Astrocyte of the cerebellum (primary cell): ENCODE measurements around the gene ANGPTL7.

ENCODE experiments used
- DNase-seq: peaks from one replicate; pipeline ENCODE4 v3.0.0-alpha.2; 2011; ENCODE audit warnings: low read depth
- H3K4me3 ChIP-seq: 2 replicates; pipeline ENCODE4 v1.5.1; 2011; ENCODE audit warnings: mild to moderate bottlenecking, low read depth, low read length, moderate library complexity
- in situ Hi-C: cut with HindIII; loops from 2 replicates; pipeline ENCODE4 v1.10.0; 2017; ENCODE audit warnings: low sequenced_read_pairs
- TF ChIP-seq, protein P1 (sequence below): IDR thresholded peaks from 2 replicates; pipeline ENCODE4 v1.5.1; 2012; ENCODE audit warnings: low read length, low read depth, moderate library complexity, mild to moderate bottlenecking; ENCODE audit errors: missing control alignments

ANGPTL7 gene

GRCh38 chr1:11214698-11215380, 25.7 kb downstream of the ANGPTL7 start:
- TF ChIP-seq, protein P1, sequence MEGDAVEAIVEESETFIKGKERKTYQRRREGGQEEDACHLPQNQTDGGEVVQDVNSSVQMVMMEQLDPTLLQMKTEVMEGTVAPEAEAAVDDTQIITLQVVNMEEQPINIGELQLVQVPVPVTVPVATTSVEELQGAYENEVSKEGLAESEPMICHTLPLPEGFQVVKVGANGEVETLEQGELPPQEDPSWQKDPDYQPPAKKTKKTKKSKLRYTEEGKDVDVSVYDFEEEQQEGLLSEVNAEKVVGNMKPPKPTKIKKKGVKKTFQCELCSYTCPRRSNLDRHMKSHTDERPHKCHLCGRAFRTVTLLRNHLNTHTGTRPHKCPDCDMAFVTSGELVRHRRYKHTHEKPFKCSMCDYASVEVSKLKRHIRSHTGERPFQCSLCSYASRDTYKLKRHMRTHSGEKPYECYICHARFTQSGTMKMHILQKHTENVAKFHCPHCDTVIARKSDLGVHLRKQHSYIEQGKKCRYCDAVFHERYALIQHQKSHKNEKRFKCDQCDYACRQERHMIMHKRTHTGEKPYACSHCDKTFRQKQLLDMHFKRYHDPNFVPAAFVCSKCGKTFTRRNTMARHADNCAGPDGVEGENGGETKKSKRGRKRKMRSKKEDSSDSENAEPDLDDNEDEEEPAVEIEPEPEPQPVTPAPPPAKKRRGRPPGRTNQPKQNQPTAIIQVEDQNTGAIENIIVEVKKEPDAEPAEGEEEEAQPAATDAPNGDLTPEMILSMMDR = no peak

GRCh38 chr1:11215381-11216005, 26.3 kb downstream of the ANGPTL7 start:
- TF ChIP-seq, protein P1 = no peak
- H3K4me3 ChIP-seq = no peak overlapping the region
- in situ Hi-C loops = loop anchor here (5.0 kb wide), 1 partner anchor 153 kb away; the partner anchor contains the start of gene SRM
- no peak for DNase-seq

More at GRCh38 chr1:11214698-11215380, 25.7 kb downstream of the ANGPTL7 start:
- in situ Hi-C loops = loop anchor here (5.0 kb wide), 1 partner anchor 153 kb away; the partner anchor contains the start of gene SRM
- no peak for DNase-seq
- no peak overlapping the region for H3K4me3 ChIP-seq

DNA sequence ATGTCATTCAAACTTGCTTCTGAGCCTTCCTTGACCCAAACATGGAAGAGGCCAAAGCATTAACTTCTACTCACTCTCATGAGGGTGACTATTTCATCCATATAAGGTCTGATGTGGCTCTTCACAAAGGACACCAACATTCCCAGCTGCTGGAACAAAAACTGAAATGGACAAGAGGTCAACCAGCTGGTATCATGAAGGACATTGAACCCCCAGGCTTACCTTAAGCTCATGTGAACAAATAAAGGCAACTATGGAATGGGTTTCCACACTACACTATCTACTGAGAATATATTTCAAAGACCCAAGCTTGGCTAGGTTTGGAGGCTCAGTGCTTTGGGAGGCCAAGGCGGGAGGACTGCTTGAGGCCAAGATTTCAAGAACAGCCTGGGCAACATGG, 26.9 kb downstream of the ANGPTL7 start:
- TF ChIP-seq, protein P1 = no peak
- DNase-seq = no peak
- in situ Hi-C loops = loop anchor here (5.0 kb wide), 1 partner anchor 154 kb away; the partner anchor contains the start of gene SRM
- H3K4me3 ChIP-seq = no peak overlapping the region

DNA sequence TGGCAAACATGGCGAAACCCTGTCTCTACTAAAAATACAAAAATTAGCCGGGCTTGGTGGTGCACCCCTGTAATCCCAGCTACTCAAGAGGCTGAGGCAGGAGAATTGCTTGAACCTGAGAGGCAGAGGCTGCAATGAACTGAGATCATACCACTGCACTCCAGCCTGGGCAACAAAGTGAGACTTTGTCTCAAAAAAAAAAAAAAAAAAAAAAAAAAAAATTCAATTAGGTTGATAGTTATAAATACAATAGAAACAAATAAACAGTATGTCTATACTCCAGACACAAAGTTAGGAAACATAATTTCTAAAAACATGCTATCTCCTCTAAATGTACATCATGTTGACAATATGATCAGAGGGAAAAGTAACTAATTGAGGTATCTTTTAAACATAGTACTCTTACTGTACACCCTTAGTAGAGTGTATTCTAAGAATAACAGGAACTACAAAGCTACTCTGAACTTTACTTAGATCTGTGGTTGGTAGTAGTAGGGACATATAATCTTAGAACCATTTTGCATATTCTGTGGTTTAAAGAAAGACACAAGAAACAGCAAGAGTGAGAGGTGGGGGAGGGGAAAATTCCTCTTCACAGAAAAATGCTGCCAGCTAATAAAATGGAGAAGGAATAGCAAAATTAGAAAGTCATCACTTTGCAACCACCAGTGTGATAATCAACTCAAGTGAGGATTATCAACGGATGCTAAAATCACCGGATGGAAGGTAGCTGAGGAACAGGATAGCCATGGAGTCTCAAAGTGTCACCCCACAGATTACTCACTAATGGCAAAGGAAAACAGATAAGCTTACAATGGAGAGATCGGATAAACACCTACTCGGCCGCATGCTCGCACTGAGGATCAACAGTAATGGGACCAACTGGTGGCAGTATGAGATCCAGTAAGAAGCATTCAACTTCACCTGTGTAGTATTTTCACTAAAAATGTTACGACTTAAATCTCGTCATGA, 38.2 kb downstream of the ANGPTL7 start:
- H3K4me3 ChIP-seq = no peak overlapping the region
- no peak for DNase-seq
- in situ Hi-C loops = no loop called here
- TF ChIP-seq, protein P1 = no peak

- H3K4me3 ChIP-seq = no peak overlapping the region
- no peak for DNase-seq
- TF ChIP-seq, protein P1 = no peak
- in situ Hi-C loops = no loop called here
Measured at GRCh38 chr1:11229203-11229602, 40.0 kb downstream of the ANGPTL7 start.

GRCh38 chr1:11233208-11233607, 44.1 kb downstream of the ANGPTL7 start:
- no peak for DNase-seq
- in situ Hi-C loops = no loop called here

More at GRCh38 chr1:11233208-11233607, 44.1 kb downstream of the ANGPTL7 start:
- TF ChIP-seq, protein P1 = no peak
- no peak overlapping the region for H3K4me3 ChIP-seq
